Spleen (tissue), 7 donors: ENCODE measurements around the gene PYHIN1.

Experiments
- POLR2A ChIP-seq, 3 donors: fragments of 450-650 bp; IDR thresholded peaks; one replicate each; pipeline ENCODE4 v1.5.1; 2017; ENCODE audit warnings: antibody characterized with exemption in 3 of 3, mild to moderate bottlenecking in 1 of 3
- TF ChIP-seq, protein P1 (sequence below), 11 experiments: fragments of 200-600 bp in 7 of 11; fragments of 450-650 bp in 4 of 11; sonication (generic) in 4 of 11; IDR thresholded peaks in 8 of 11; conservative IDR thresholded peaks in 3 of 11; 1 replicate in 7 of 11; 2 replicates in 4 of 11; pipeline versions ENCODE4 v1.4.0 to v1.8.0; 2016 to 2021; ENCODE audit warnings: antibody characterized with exemption in 11 of 11, inconsistent platforms in 4 of 11, mild to moderate bottlenecking in 1 of 11
- donor health status: DM: no; HTN: no; CAD: no; lungs with moderate emphysema.
- donor health status: DM: no; HTN: no; CAD: no.
- donor health status: DM: no; HTN: no; CAD: no.

DNA sequence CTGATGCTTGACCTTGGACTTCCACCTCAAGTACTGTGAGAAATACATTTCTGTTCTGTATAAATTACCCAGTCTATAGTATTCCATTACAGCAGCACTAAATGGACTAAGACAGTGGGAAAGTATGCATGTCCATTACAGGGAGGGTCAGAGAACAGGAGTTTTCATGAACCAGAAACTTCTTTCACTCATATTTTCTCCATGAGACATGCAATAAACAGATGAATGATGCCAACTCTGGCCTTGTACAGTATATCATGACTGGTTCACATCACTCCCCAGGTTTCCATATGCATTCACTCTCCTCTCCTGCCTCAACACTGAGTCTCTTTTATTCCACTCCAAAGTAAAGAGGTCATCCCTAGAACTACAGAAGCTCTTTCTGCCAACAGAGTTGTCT lies 73.8 kb downstream of the PYHIN1 start:
- TF ChIP-seq, protein P1, sequence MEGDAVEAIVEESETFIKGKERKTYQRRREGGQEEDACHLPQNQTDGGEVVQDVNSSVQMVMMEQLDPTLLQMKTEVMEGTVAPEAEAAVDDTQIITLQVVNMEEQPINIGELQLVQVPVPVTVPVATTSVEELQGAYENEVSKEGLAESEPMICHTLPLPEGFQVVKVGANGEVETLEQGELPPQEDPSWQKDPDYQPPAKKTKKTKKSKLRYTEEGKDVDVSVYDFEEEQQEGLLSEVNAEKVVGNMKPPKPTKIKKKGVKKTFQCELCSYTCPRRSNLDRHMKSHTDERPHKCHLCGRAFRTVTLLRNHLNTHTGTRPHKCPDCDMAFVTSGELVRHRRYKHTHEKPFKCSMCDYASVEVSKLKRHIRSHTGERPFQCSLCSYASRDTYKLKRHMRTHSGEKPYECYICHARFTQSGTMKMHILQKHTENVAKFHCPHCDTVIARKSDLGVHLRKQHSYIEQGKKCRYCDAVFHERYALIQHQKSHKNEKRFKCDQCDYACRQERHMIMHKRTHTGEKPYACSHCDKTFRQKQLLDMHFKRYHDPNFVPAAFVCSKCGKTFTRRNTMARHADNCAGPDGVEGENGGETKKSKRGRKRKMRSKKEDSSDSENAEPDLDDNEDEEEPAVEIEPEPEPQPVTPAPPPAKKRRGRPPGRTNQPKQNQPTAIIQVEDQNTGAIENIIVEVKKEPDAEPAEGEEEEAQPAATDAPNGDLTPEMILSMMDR (IDR thresholded peaks at IDR 0.05 in 8 of 11, conservative IDR thresholded peaks at IDR 0.05 in 3 of 11) = no peak
- no peak for TF ChIP-seq POLR2A (IDR thresholded peaks at IDR 0.05)
